HepG2 (cell line): ENCODE data around the gene KRTAP5-11. TPM values are rescaled to one million over a fixed set of nuclear protein-coding genes. Genes with fewer than 3 reads are reported as not detected.
A peak's percentile ranks its signal among the peaks of the same experiment; 100 is the strongest.

ENCODE experiments used
- ARNT ChIP-seq: fragments of 450-650 bp; IDR thresholded peaks from 2 replicates; pipeline ENCODE4 v1.6.1; 2017
- HDAC2 ChIP-seq: sonication (generic); formaldehyde crosslinking; IDR thresholded peaks from 2 replicates; pipeline ENCODE4 v1.4.0; 2020; ENCODE audit warnings: missing genetic modification reagents
- KLF13 ChIP-seq: sonication (generic); formaldehyde crosslinking; IDR thresholded peaks from 2 replicates; pipeline ENCODE4 v1.4.0; 2020; ENCODE audit warnings: mild to moderate bottlenecking, missing genetic modification reagents
- MAFK ChIP-seq, 2 experiments: IDR thresholded peaks in 1 of 2; conservative IDR thresholded peaks in 1 of 2; 2 replicates each; pipeline ENCODE4 v1.6.1; 2011; ENCODE audit warnings: improper control_type of control experiment in 2 of 2, low read length in 2 of 2
- MTF2 ChIP-seq: sonication (generic); formaldehyde crosslinking; IDR thresholded peaks from 2 replicates; pipeline ENCODE4 v1.5.0; 2020; ENCODE audit warnings: missing genetic modification reagents, borderline replicate concordance
- NFIC ChIP-seq: IDR thresholded peaks from 2 replicates; pipeline ENCODE4 v1.6.1; 2012; ENCODE audit warnings: mild to moderate bottlenecking, low read length, inconsistent platforms
- SMAD9 ChIP-seq: sonication (generic); formaldehyde crosslinking; IDR thresholded peaks from 2 replicates; pipeline ENCODE4 v1.5.1; 2020; ENCODE audit warnings: mild to moderate bottlenecking, missing genetic modification reagents
- XRCC5 ChIP-seq: fragments of 200-400 bp; formaldehyde crosslinking; optimal IDR thresholded peaks from 2 replicates; pipeline ENCODE3; 2017; ENCODE audit warnings: mild to moderate bottlenecking, low read length
- ZNF124 ChIP-seq: sonication (generic); formaldehyde crosslinking; IDR thresholded peaks from 2 replicates; pipeline ENCODE4 v1.4.0; 2020; ENCODE audit warnings: missing genetic modification reagents
- ZNF496 ChIP-seq: sonication (generic); formaldehyde crosslinking; IDR thresholded peaks from 2 replicates; pipeline ENCODE4 v1.8.1; 2023; ENCODE audit warnings: mild to moderate bottlenecking, moderate library complexity, missing genetic modification reagents; ENCODE audit not compliant: insufficient replicate concordance
- ZNF816 ChIP-seq: sonication (generic); formaldehyde crosslinking; IDR thresholded peaks from 2 replicates; pipeline ENCODE4 v1.8.0; 2022; ENCODE audit warnings: missing genetic modification reagents, mild to moderate bottlenecking, borderline replicate concordance
- polyA plus RNA-seq, 8 experiments: library from polyadenylated mRNA; depleted of rRNA in 3 of 8; stranded (reverse) in 7 of 8; unstranded in 1 of 8; fragments of >200 nt; fragmentation: Illumina TruSeq in 4 of 8; extraction: Trizol in 4 of 8; gene quantifications; 2 replicates each; pipeline versions ENCODE4 v1.2.1 to v1.2.3, GENCODE V29; 2011 to 2016; ENCODE audit warnings: low read depth in 4 of 8, missing spikeins in 1 of 8, mixed read lengths in 1 of 8; ENCODE audit not compliant: insufficient read depth in 1 of 8
- total RNA-seq, 5 experiments: library from RNA; depleted of rRNA; stranded (reverse); fragments of >200 nt; fragmentation: Illumina TruSeq; extraction: Trizol; gene quantifications; 2 replicates each; pipeline ENCODE4 v1.2.3, GENCODE V29; 2016; ENCODE audit warnings: low read depth in 1 of 5
- TF ChIP-seq, protein P1 (sequence below): sonication (generic); formaldehyde crosslinking; IDR thresholded peaks from 2 replicates; pipeline ENCODE4 v1.4.0; 2020; ENCODE audit warnings: missing genetic modification reagents
- TF ChIP-seq, protein P2 (sequence below): sonication (generic); formaldehyde crosslinking; IDR thresholded peaks from 2 replicates; pipeline ENCODE4 v1.4.0; 2020; ENCODE audit warnings: missing genetic modification reagents, mild to moderate bottlenecking, borderline replicate concordance
- TF ChIP-seq, protein P3 (sequence below): IDR thresholded peaks from 2 replicates; pipeline ENCODE4 v1.6.1; 2016; ENCODE audit warnings: missing compliant biosample characterization, missing genetic modification reagents, borderline replicate concordance
- TF ChIP-seq, protein P4 (sequence below): sonication (generic); formaldehyde crosslinking; IDR thresholded peaks from 2 replicates; pipeline ENCODE4 v1.5.1; 2020; ENCODE audit warnings: mild to moderate bottlenecking, missing genetic modification reagents
- TF ChIP-seq, protein P5 (sequence below): sonication (generic); formaldehyde crosslinking; IDR thresholded peaks from 2 replicates; pipeline ENCODE4 v1.5.0; 2020; ENCODE audit warnings: mild to moderate bottlenecking, missing genetic modification reagents
- TF ChIP-seq, protein P6 (sequence below): sonication (generic); formaldehyde crosslinking; IDR thresholded peaks from 2 replicates; pipeline ENCODE4 v1.5.1; 2020; ENCODE audit warnings: mild to moderate bottlenecking, missing genetic modification reagents, borderline replicate concordance

Gene KRTAP5-11
- total and polyA plus RNA-seq, 2 of the 13 experiments (the other 11 are each of a cell fraction or from before 2014, with no cell fraction given): not detected

DNA sequence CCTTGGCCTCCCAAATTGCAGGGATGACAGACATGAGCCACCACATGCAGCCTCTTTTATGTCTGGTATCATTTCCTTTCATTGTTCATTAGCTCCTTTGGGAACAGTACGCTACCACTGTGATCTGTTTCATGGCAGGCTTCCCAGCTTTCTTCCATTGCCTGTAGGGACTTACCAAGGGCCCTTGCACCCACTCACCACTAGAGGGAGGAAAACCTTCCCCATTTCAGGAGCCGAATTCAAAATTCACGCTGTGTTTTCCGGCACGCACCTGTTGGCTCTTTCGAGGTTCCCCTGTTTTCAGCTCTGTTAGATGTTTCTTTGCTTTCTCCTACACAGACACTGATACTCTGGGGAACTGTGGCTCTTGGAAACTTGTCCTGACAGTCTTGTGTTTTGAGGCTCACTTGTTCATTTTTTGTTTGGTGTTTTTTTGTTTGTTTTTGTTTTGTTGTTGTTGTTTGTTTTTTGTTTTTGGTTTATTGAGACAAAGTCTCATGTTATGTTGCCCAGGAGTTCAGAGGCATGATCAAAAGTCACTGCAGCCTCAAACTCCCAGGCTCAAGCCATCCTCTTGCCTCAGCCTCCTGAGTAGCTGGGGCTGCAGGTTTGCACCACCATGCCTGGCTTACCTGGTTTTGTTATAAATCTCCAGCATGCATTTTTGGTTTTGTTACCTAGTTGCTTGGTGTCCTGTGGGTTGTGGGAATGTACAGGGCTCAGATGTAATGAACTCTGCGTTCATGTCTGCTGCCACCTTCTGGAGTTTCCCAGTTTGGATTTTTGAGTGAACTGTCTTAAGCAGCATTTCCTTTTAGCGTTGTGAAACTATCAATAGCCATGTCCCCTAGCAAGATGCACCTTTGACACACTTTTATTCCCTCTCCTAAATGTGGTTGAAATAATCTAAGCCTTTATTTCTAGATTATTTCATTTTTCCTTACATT, 2.3 kb downstream of the KRTAP5-11 start (continued):
- TF ChIP-seq ZNF816 (peak; percentile 79; the same call in 1 of the 2 replicates), ZNF124 (no peak), SMAD9 (CRISPR knock-in tag) (no peak), MAFK (conservative IDR thresholded peaks at IDR 0.05 in 1 of 2, IDR thresholded peaks at IDR 0.05 in 1 of 2; ENCODE audit: low read length in 2 of 2) (no peak), ZNF496 (CRISPR knock-in tag) (no peak), XRCC5 (peak; percentile 43), MTF2 (no peak), ARNT (no peak), HDAC2 (CRISPR knock-in tag) (peak; percentile 27; the same call in 1 of the 2 replicates), KLF13 (CRISPR knock-in tag) (no peak), NFIC (no peak)
- TF ChIP-seq, protein P1, sequence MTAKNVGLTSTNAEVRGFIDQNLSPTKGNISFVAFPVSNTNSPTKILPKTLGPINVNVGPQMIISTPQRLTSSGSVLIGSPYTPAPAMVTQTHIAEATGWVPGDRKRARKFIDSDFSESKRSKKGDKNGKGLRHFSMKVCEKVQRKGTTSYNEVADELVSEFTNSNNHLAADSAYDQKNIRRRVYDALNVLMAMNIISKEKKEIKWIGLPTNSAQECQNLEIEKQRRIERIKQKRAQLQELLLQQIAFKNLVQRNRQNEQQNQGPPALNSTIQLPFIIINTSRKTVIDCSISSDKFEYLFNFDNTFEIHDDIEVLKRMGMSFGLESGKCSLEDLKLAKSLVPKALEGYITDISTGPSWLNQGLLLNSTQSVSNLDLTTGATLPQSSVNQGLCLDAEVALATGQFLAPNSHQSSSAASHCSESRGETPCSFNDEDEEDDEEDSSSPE: peak; percentile 46; the same call in 1 of the 2 replicates
- TF ChIP-seq, protein P2, sequence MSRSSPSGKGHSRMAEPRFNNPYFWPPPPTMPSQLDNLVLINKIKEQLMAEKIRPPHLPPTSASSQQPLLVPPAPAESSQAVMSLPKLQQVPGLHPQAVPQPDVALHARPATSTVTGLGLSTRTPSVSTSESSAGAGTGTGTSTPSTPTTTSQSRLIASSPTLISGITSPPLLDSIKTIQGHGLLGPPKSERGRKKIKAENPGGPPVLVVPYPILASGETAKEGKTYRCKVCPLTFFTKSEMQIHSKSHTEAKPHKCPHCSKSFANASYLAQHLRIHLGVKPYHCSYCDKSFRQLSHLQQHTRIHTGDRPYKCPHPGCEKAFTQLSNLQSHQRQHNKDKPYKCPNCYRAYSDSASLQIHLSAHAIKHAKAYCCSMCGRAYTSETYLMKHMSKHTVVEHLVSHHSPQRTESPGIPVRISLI (CRISPR knock-in tag): no peak
- TF ChIP-seq, protein P3, sequence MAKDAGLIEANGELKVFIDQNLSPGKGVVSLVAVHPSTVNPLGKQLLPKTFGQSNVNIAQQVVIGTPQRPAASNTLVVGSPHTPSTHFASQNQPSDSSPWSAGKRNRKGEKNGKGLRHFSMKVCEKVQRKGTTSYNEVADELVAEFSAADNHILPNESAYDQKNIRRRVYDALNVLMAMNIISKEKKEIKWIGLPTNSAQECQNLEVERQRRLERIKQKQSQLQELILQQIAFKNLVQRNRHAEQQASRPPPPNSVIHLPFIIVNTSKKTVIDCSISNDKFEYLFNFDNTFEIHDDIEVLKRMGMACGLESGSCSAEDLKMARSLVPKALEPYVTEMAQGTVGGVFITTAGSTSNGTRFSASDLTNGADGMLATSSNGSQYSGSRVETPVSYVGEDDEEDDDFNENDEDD: peak; percentile 72; the same call in 1 of the 2 replicates
- TF ChIP-seq, protein P4, sequence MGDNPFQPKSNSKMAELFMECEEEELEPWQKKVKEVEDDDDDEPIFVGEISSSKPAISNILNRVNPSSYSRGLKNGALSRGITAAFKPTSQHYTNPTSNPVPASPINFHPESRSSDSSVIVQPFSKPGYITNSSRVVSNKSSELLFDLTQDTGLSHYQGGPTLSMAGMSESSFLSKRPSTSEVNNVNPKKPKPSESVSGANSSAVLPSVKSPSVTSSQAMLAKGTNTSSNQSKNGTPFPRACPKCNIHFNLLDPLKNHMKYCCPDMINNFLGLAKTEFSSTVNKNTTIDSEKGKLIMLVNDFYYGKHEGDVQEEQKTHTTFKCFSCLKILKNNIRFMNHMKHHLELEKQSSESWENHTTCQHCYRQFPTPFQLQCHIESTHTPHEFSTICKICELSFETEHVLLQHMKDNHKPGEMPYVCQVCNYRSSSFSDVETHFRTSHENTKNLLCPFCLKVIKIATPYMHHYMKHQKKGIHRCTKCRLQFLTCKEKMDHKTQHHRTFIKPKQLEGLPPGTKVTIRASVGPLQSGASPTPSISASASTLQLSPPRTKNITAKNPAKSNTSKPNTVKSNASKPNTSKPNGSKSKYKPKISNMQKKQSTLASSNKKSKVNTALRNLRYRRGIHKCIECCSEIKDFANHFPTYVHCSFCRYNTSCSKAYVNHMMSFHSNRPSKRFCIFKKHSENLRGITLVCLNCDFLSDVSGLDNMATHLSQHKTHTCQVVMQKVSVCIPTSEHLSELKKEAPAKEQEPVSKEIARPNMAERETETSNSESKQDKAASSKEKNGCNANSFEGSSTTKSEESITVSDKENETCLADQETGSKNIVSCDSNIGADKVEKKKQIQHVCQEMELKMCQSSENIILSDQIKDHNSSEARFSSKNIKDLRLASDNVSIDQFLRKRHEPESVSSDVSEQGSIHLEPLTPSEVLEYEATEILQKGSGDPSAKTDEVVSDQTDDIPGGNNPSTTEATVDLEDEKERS (CRISPR knock-in tag): peak; percentile 43; the same call in 1 of the 2 replicates
- TF ChIP-seq, protein P5, sequence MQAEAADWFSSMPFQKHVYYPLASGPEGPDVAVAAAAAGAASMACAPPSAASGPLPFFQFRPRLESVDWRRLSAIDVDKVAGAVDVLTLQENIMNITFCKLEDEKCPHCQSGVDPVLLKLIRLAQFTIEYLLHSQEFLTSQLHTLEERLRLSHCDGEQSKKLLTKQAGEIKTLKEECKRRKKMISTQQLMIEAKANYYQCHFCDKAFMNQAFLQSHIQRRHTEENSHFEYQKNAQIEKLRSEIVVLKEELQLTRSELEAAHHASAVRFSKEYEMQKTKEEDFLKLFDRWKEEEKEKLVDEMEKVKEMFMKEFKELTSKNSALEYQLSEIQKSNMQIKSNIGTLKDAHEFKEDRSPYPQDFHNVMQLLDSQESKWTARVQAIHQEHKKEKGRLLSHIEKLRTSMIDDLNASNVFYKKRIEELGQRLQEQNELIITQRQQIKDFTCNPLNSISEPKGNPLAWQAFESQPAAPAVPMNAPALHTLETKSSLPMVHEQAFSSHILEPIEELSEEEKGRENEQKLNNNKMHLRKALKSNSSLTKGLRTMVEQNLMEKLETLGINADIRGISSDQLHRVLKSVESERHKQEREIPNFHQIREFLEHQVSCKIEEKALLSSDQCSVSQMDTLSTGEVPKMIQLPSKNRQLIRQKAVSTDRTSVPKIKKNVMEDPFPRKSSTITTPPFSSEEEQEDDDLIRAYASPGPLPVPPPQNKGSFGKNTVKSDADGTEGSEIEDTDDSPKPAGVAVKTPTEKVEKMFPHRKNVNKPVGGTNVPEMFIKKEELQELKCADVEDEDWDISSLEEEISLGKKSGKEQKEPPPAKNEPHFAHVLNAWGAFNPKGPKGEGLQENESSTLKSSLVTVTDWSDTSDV: no peak
- TF ChIP-seq, protein P6, sequence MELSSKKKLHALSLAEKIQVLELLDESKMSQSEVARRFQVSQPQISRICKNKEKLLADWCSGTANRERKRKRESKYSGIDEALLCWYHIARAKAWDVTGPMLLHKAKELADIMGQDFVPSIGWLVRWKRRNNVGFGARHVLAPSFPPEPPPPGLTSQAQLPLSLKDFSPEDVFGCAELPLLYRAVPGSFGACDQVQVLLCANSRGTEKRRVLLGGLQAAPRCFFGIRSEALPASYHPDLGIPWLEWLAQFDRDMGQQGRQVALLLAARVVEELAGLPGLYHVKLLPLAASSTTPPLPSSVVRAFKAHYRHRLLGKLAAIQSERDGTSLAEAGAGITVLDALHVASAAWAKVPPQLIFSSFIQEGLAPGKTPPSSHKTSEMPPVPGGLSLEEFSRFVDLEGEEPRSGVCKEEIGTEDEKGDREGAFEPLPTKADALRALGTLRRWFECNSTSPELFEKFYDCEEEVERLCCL: 0 out of 2 replicates have a peak, but pooled peaks have one; percentile 42
